ENCODE measurements around the gene C12orf54. TPM values are rescaled to one million over a fixed set of nuclear protein-coding genes. Genes with fewer than 3 reads are reported as not detected.

The C12orf54 gene
- total and polyA plus RNA-seq, 10 of the 15 experiments (the other 5 are each of a cell fraction or from before 2014, with no cell fraction given): 0.79 to 7.8 (median 4.2) TPM

- no peaks in the 10 kb centered on the region for H3K27me3 ChIP-seq (replicated peaks in 1 of 2; ENCODE audit: control insufficient read depth in 2 of 2, insufficient read depth in 2 of 2, low read length in 1 of 2)
- no peaks in the 10 kb centered on the region for H3K79me2 ChIP-seq (ENCODE audit: control insufficient read depth, insufficient read depth, low read length)
- H3K36me3 ChIP-seq (ENCODE audit: control insufficient read depth in 2 of 2, insufficient read depth in 2 of 2, low read length in 1 of 2): no peaks in the 10 kb centered on the region
- no peak for DNase-seq (ENCODE audit: low read depth, low spot score)
- BruUV-seq (replicated peaks): no TSS peak
- intact Hi-C loops (cut with micrococcal nuclease; ENCODE audit: unreplicated experiment) (loop anchor here (5.0 kb wide), 1 partner anchor 71 kb away; no protein-coding TSS in a partner anchor), in situ Hi-C loops (cut with MboI) (no loop called here)
- RAD21 ChIA-PET (ENCODE audit: unreplicated experiment): interaction anchor here (0.6 kb wide), 1 partner anchor 12 kb away, joined by 3 read pairs; no protein-coding TSS in a partner anchor
- no peak overlapping the region for H2AFZ ChIP-seq (ENCODE audit: control insufficient read depth, low read depth, low read length)
- POLR2A ChIA-PET: no interaction called here
- no peaks in the 10 kb centered on the region for H4K20me1 ChIP-seq (ENCODE audit: control insufficient read depth, insufficient read depth)
- SMC1A ChIA-PET (ENCODE audit: uncharacterized antibody, unreplicated experiment): interaction anchor here (0.6 to 1.4 kb wide), 3 partner anchors 12 to 150 kb away, joined by 3 to 4 read pairs (median 3); no protein-coding TSS in a partner anchor
- H3K9me3 ChIP-seq (replicated peaks; ENCODE audit: control insufficient read depth, insufficient read depth, low read length): no peaks in the 10 kb centered on the region
- no peak overlapping the region for H3K4me3 ChIP-seq
- H3K4me1 ChIP-seq (ENCODE audit: control insufficient read depth, insufficient read depth, low read length): no peaks in the 10 kb centered on the region
- 68% methylated on average over 39 of the region's 44 CpGs for WGBS (ENCODE audit: insufficient coverage, insufficient replicate concordance, low lambda C conversion rate, missing lambda C conversion rate)
- no peak overlapping the region for H3K4me2 ChIP-seq (ENCODE audit: control insufficient read depth, insufficient read depth)
- no peak for TF ChIP-seq BMI1 (IDR thresholded peaks at IDR 0.05; ENCODE audit: borderline replicate concordance)
- no peak for TF ChIP-seq ESRRA (IDR thresholded peaks at IDR 0.05; ENCODE audit: low read length)
- no peak for TF ChIP-seq BRCA1 (IDR thresholded peaks at IDR 0.05; ENCODE audit: low read depth, low read length)
- no peak for TF ChIP-seq ZSCAN29 (IDR thresholded peaks at IDR 0.05)
- no peak for TF ChIP-seq BCL11A (IDR thresholded peaks at IDR 0.05; ENCODE audit: low read depth, low read length)
- no peak for TF ChIP-seq E4F1 (IDR thresholded peaks at IDR 0.05; ENCODE audit: borderline replicate concordance, partially characterized antibody)
- TF ChIP-seq NFXL1 (IDR thresholded peaks at IDR 0.05; ENCODE audit: borderline replicate concordance): no peak
- no peak for TF ChIP-seq ZNF622 (IDR thresholded peaks at IDR 0.05)
- no peak for TF ChIP-seq RFX5 (IDR thresholded peaks at IDR 0.05; ENCODE audit: low read depth, low read length)
- TF ChIP-seq KAT2A (conservative IDR thresholded peaks at IDR 0.05; ENCODE audit: control insufficient read depth, low read depth, low read length): no peak
- TF ChIP-seq ZBED1 (IDR thresholded peaks at IDR 0.05; ENCODE audit: borderline replicate concordance): no peak
- TF ChIP-seq ASH2L (IDR thresholded peaks at IDR 0.05; ENCODE audit: borderline replicate concordance, low read depth): no peak
- no peak for TF ChIP-seq SIN3A (IDR thresholded peaks at IDR 0.05; ENCODE audit: low read depth, low read length)
- TF ChIP-seq HSF1 (IDR thresholded peaks at IDR 0.05; ENCODE audit: low read depth, low read length): no peak
- no peak for TF ChIP-seq HDGF (IDR thresholded peaks at IDR 0.05)
- H3K9ac ChIP-seq (ENCODE audit: control insufficient read depth, insufficient read depth, low read length): no peak overlapping the region
- H3K27ac ChIP-seq (ENCODE audit: control insufficient read depth, insufficient read depth): no peak overlapping the region
- ATAC-seq: no peak
- no peak for FAIRE-seq
- CTCF ChIA-PET: interaction anchor here (1.4 to 4.3 kb wide), 3 partner anchors 14 to 90 kb away, joined by 4 to 13 read pairs (median 4); no protein-coding TSS in a partner anchor
Observed at GRCh38 chr12:48527891-48528670, 45.8 kb downstream of the C12orf54 start.
